Astrocyte (in vitro differentiated cells and primary cell): ENCODE results near the gene FAIM. TPM values are rescaled to one million over a fixed set of nuclear protein-coding genes. Genes with fewer than 3 reads are reported as not detected.
A peak's percentile ranks its signal among the peaks of the same experiment; 100 is the strongest.
"Not testable (repeated sequence)": the region's sequence is repeated elsewhere in the genome, so short reads cannot be mapped to it uniquely, and the experiment has no call there.

Experiments
- DNase-seq: peaks from one replicate; pipeline ENCODE4 v3.0.0-alpha.2; 2010; ENCODE audit warnings: low read depth
- FAIRE-seq: peaks from 2 replicates; lab custom pipeline; 2011; peaks lifted over from hg19 to GRCh38; lab: Jason Lieb, UNC
- H2AFZ ChIP-seq: 2 replicates; pipeline ENCODE4 v1.6.0; 2012; ENCODE audit warnings: low read depth, low read length, inconsistent platforms
- H3K27ac ChIP-seq: 2 replicates; pipeline ENCODE4 v1.5.1; 2011; ENCODE audit warnings: low read depth, low read length, inconsistent platforms
- H3K27me3 ChIP-seq: 2 replicates; pipeline ENCODE4 v1.6.0; 2011; ENCODE audit warnings: low read length, inconsistent platforms; ENCODE audit not compliant: insufficient read depth
- H3K36me3 ChIP-seq: 2 replicates; pipeline ENCODE4 v1.5.1; 2011; ENCODE audit warnings: low read length, inconsistent platforms; ENCODE audit not compliant: insufficient read depth
- H3K4me1 ChIP-seq: 2 replicates; pipeline ENCODE4 v1.5.1; 2011; ENCODE audit warnings: low read length, inconsistent platforms; ENCODE audit not compliant: insufficient read depth
- H3K4me2 ChIP-seq: 2 replicates; pipeline ENCODE4 v1.6.0; 2012; ENCODE audit warnings: low read length, inconsistent platforms
- H3K4me3 ChIP-seq: 2 replicates; pipeline ENCODE4 v1.5.1; 2011; ENCODE audit warnings: low read depth, mild to moderate bottlenecking, low read length, inconsistent platforms; ENCODE audit not compliant: insufficient read depth
- H3K79me2 ChIP-seq: 2 replicates; pipeline ENCODE4 v1.6.0; 2012; ENCODE audit warnings: mild to moderate bottlenecking, low read length, inconsistent platforms; ENCODE audit not compliant: insufficient read depth
- H3K9ac ChIP-seq: 2 replicates; pipeline ENCODE4 v1.6.0; 2012; ENCODE audit warnings: mild to moderate bottlenecking, low read length, inconsistent platforms
- H3K9me3 ChIP-seq: 2 replicates; pipeline ENCODE4 v1.5.1; 2012; ENCODE audit warnings: low read depth, mild to moderate bottlenecking, low read length, inconsistent platforms; ENCODE audit not compliant: insufficient read depth
- H4K20me1 ChIP-seq: 2 replicates; pipeline ENCODE4 v1.6.0; 2012; ENCODE audit warnings: low read length, inconsistent platforms; ENCODE audit not compliant: insufficient read depth
- H3K27ac Mint-ChIP-seq: one replicate; pipeline ENCODE4 v1.8.0; 2021; ENCODE audit warnings: mild to moderate bottlenecking, mixed read lengths; ENCODE audit not compliant: unreplicated experiment
- H3K27me3 Mint-ChIP-seq: one replicate; pipeline ENCODE4 v1.8.0; 2021; ENCODE audit warnings: low read depth, mixed read lengths; ENCODE audit not compliant: unreplicated experiment
- H3K36me3 Mint-ChIP-seq: one replicate; pipeline ENCODE4 v1.8.0; 2021; ENCODE audit warnings: low read depth, mixed read lengths; ENCODE audit not compliant: unreplicated experiment
- H3K4me1 Mint-ChIP-seq: one replicate; pipeline ENCODE4 v1.8.0; 2021; ENCODE audit warnings: low read depth, mixed read lengths; ENCODE audit not compliant: unreplicated experiment
- H3K4me3 Mint-ChIP-seq: one replicate; pipeline ENCODE4 v1.8.0; 2021; ENCODE audit warnings: mild to moderate bottlenecking, moderate library complexity, mixed read lengths; ENCODE audit not compliant: unreplicated experiment
- H3K9me3 Mint-ChIP-seq: one replicate; pipeline ENCODE4 v1.8.0; 2021; ENCODE audit warnings: mild to moderate bottlenecking, mixed read lengths; ENCODE audit not compliant: unreplicated experiment
- CTCF ChIP-seq: IDR thresholded peaks from 2 replicates; pipeline ENCODE4 v1.5.1; 2011; ENCODE audit warnings: low read depth, mild to moderate bottlenecking, inconsistent platforms, low read length, moderate library complexity; ENCODE audit not compliant: insufficient read depth
- EZH2 ChIP-seq: IDR thresholded peaks from 2 replicates; pipeline ENCODE4 v1.6.1; 2012; ENCODE audit warnings: mild to moderate bottlenecking, low read length, inconsistent platforms; ENCODE audit not compliant: insufficient read depth
- total RNA-seq: library from RNA; stranded (reverse); gene quantifications from 2 replicates; pipeline ENCODE4 v1.2.1, GENCODE V29; 2021

Gene FAIM
- total RNA-seq, 1 donor from 2014 or later = 8.3 TPM

DNA sequence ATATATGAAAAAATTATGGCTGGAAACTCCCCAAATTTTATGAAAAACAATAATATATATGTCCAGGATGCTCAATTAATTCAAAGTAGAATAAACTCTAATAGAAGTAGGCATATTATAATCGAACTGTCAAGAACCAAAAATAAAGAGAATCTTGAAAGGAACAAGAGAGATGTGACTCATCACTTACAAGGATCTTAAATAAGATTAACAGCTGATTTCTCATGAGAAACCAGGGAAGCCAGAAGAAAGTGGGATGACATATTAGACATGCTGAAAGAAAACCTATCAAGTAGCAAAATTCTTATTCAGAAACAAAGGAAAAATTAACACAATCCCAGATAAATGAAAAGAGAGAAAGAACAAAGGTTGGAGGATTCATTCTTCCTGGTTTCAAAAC is 66.8 kb downstream of the FAIM start:
- H3K4me1 ChIP-seq = peaks cover 6% of the 10 kb centered on the region
- H3K9ac ChIP-seq = no peak overlapping the region
- H3K9me3 ChIP-seq = peaks cover 3% of the 10 kb centered on the region
- Mint-ChIP-seq H3K4me1 (peaks cover 27% of the 10 kb centered on the region), H3K27me3 (no peaks in the 10 kb centered on the region), H3K36me3 (peaks cover 28% of the 10 kb centered on the region), H3K4me3 (no peak overlapping the region), H3K9me3 (peaks cover 20% of the 10 kb centered on the region), H3K27ac (peak overlapping the region; percentile 69)
- H2AFZ ChIP-seq = no peak overlapping the region
- H3K79me2 ChIP-seq = no peaks in the 10 kb centered on the region
- H3K27me3 ChIP-seq = no peaks in the 10 kb centered on the region
- DNase-seq (peak; percentile 37), FAIRE-seq (no peak)
- TF ChIP-seq EZH2 (no peak), CTCF (no peak)
- H3K27ac ChIP-seq = no peak overlapping the region
- H3K4me2 ChIP-seq = no peak overlapping the region
- H4K20me1 ChIP-seq = no peaks in the 10 kb centered on the region
- no peak overlapping the region for H3K4me3 ChIP-seq
- H3K36me3 ChIP-seq = peaks cover 3% of the 10 kb centered on the region

GRCh38 chr3:138678086-138678485 is 69.5 kb downstream of the FAIM start:
- TF ChIP-seq EZH2 (no peak), CTCF (no peak)
- H3K4me3 ChIP-seq = no peak overlapping the region
- H4K20me1 ChIP-seq = no peaks in the 10 kb centered on the region
- H3K79me2 ChIP-seq = no peaks in the 10 kb centered on the region
- Mint-ChIP-seq H3K9me3 (peaks cover 20% of the 10 kb centered on the region), H3K36me3 (peaks cover 26% of the 10 kb centered on the region), H3K27me3 (no peaks in the 10 kb centered on the region), H3K27ac (no peak overlapping the region), H3K4me1 (peaks cover 12% of the 10 kb centered on the region), H3K4me3 (no peak overlapping the region)
- H2AFZ ChIP-seq = no peak overlapping the region
- H3K4me2 ChIP-seq = no peak overlapping the region
- peaks cover 6% of the 10 kb centered on the region for H3K4me1 ChIP-seq
- H3K27ac ChIP-seq = no peak overlapping the region
- FAIRE-seq (no peak), DNase-seq (no peak)
- H3K27me3 ChIP-seq = no peaks in the 10 kb centered on the region
- no peak overlapping the region for H3K9ac ChIP-seq
- peaks cover 3% of the 10 kb centered on the region for H3K36me3 ChIP-seq
- H3K9me3 ChIP-seq = peaks cover 3% of the 10 kb centered on the region

DNA sequence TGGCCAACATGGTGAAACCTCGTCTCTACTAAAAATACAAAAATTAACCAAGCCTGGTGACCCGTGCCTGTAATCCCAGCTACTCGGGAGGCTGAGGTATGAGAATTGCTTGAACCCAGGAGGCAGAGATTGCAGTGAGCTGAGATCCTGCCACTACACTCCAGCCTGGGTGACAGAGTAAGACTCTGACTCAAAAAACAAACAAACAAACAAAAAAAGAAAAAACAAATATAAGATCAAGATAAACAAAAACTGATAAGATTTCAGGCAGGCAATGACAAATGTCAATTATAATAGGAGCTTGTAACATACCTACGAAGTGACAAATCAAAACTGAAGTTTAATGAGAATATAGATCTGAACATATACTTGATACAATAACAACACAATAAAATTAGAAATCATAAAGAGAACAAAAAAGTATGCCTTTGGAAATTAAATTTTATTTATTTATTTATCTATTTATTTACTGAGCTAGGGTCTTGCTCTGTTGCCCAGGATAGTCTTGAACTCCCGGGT is 70.4 kb downstream of the FAIM start:
- Mint-ChIP-seq H3K27me3 (no peaks in the 10 kb centered on the region), H3K27ac (peak overlapping the region; percentile 18), H3K36me3 (peaks cover 26% of the 10 kb centered on the region), H3K4me3 (no peak overlapping the region), H3K9me3 (peaks cover 20% of the 10 kb centered on the region), H3K4me1 (peaks cover 3% of the 10 kb centered on the region)
- Histone ChIP-seq H4K20me1 (no peaks in the 10 kb centered on the region), H3K36me3 (peaks cover 6% of the 10 kb centered on the region), H3K27me3 (no peaks in the 10 kb centered on the region), H3K79me2 (no peaks in the 10 kb centered on the region), H3K4me3 (no peak overlapping the region), H3K9ac (no peak overlapping the region), H3K4me1 (peaks cover 1% of the 10 kb centered on the region), H3K27ac (no peak overlapping the region), H3K9me3 (peaks cover 3% of the 10 kb centered on the region), H2AFZ (no peak overlapping the region), H3K4me2 (no peak overlapping the region)
- no peak for DNase-seq
- no peak for FAIRE-seq
- no peak for TF ChIP-seq CTCF

DNA sequence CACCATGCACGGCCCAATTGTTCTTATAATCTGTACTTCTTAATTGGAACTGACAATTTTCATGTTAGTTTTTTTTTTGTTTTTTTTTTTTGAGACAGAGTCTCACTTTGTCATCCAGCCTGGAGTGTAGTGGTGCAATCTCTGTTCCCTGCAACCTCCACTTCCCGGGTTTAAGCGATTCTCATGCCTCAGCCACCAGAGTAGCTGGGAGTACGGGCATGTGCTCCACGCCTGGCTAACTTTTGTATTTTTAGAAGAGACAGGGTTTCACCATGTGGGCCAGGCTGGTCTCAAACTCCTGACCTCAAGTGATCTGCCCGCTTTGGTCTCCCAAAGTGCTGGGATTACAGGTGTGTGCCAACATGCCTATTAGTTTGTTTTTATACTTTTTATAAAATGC is 72.4 kb downstream of the FAIM start:
- not testable (repeated sequence) for H3K9me3 ChIP-seq, H3K9ac ChIP-seq, H3K27me3 Mint-ChIP-seq, H3K27ac Mint-ChIP-seq, H2AFZ ChIP-seq, H3K4me1 ChIP-seq, H3K4me1 Mint-ChIP-seq, H3K4me3 ChIP-seq, H3K9me3 Mint-ChIP-seq, H3K4me2 ChIP-seq, H3K4me3 Mint-ChIP-seq, FAIRE-seq, DNase-seq, H3K27me3 ChIP-seq, H3K27ac ChIP-seq, H4K20me1 ChIP-seq, H3K79me2 ChIP-seq, H3K36me3 ChIP-seq
- H3K36me3 Mint-ChIP-seq = peaks cover 14% of the 10 kb centered on the region
